GM23248 (cell line): Measurements from ENCODE around the gene LMF2. TPM values are rescaled to one million over a fixed set of nuclear protein-coding genes. Genes with fewer than 3 reads are reported as not detected.

ENCODE experiments used
- DNase-seq: peaks from one replicate; pipeline ENCODE4 v3.0.0-alpha.2; 2015
- H2AFZ ChIP-seq: fragments of 200-600 bp; sonication (generic); 2 replicates; pipeline ENCODE4 v1.6.1; 2016; ENCODE audit warnings: antibody characterized with exemption
- H3F3A ChIP-seq: fragments of 200-600 bp; sonication (generic); 2 replicates; pipeline ENCODE4 v1.6.1; 2016; ENCODE audit warnings: mild to moderate bottlenecking, antibody characterized with exemption, mixed run types; ENCODE audit not compliant: insufficient read depth
- H3K27ac ChIP-seq: fragments of 200-600 bp; sonication (generic); 2 replicates; pipeline ENCODE4 v1.5.1; 2016; ENCODE audit warnings: mild to moderate bottlenecking
- H3K27me3 ChIP-seq: fragments of 200-600 bp; sonication (generic); replicated peaks from 2 replicates; pipeline ENCODE4 v1.6.1; 2016; ENCODE audit warnings: mild to moderate bottlenecking; ENCODE audit not compliant: insufficient read depth
- H3K36me3 ChIP-seq: fragments of 200-600 bp; sonication (generic); 2 replicates; pipeline ENCODE4 v1.6.1; 2016; ENCODE audit warnings: low read depth, mild to moderate bottlenecking
- H3K4me1 ChIP-seq: fragments of 200-600 bp; sonication (generic); 2 replicates; pipeline ENCODE4 v1.6.1; 2016; ENCODE audit warnings: mild to moderate bottlenecking; ENCODE audit not compliant: insufficient read depth
- H3K4me2 ChIP-seq: fragments of 200-600 bp; sonication (generic); one replicate; pipeline ENCODE4 v1.6.1; 2016; ENCODE audit warnings: mild to moderate bottlenecking; ENCODE audit not compliant: unreplicated experiment
- H3K4me3 ChIP-seq: fragments of 200-600 bp; sonication (generic); 2 replicates; pipeline ENCODE4 v1.5.1; 2016; ENCODE audit warnings: mild to moderate bottlenecking
- H3K79me2 ChIP-seq: fragments of 200-600 bp; sonication (generic); 2 replicates; pipeline ENCODE4 v1.6.1; 2016; ENCODE audit warnings: mild to moderate bottlenecking; ENCODE audit not compliant: insufficient read depth
- H3K9ac ChIP-seq: fragments of 200-600 bp; sonication (generic); 2 replicates; pipeline ENCODE4 v1.6.1; 2016; ENCODE audit warnings: mild to moderate bottlenecking
- H3K9me2 ChIP-seq: fragments of 200-600 bp; sonication (generic); 2 replicates; pipeline ENCODE4 v1.6.1; 2016; ENCODE audit warnings: mixed run types, mild to moderate bottlenecking, moderate library complexity; ENCODE audit not compliant: insufficient read depth
- H3K9me3 ChIP-seq: fragments of 200-600 bp; sonication (generic); one replicate; pipeline ENCODE4 v1.6.1; 2017; ENCODE audit warnings: low read depth
- H4K20me1 ChIP-seq: fragments of 200-600 bp; sonication (generic); 2 replicates; pipeline ENCODE4 v1.6.0; 2016; ENCODE audit not compliant: insufficient read depth
- EZH2 ChIP-seq: fragments of 200-600 bp; sonication (generic); IDR thresholded peaks from 2 replicates; pipeline ENCODE4 v1.6.1; 2018; ENCODE audit warnings: antibody characterized with exemption, mild to moderate bottlenecking; ENCODE audit not compliant: insufficient read depth, poor library complexity, severe bottlenecking
- EZH2phosphoT487 ChIP-seq: fragments of 200-600 bp; sonication (generic); IDR thresholded peaks from 2 replicates; pipeline ENCODE4 v1.6.1; 2018; ENCODE audit warnings: antibody characterized with exemption, moderate library complexity, mild to moderate bottlenecking, low read depth; ENCODE audit not compliant: insufficient read depth
- WGBS, 2 experiments: methylation state at CpG; one replicate each; pipeline ENCODE4 v1.1.6; 2015 to 2017; ENCODE audit warnings: low lambda C conversion rate in 2 of 2, low coverage in 1 of 2; ENCODE audit errors: missing lambda C conversion rate in 2 of 2; 5-methylcytosine and 5-hydroxymethylcytosine counted together
- in situ Hi-C: fragments of 300-500 bp; cut with MboI; formaldehyde crosslinking; loops from 2 replicates; pipeline ENCODE4 v1.15.0; 2020
- polyA plus RNA-seq: library from polyadenylated mRNA; unstranded; fragments of >200 nt; fragmentation: Nextera tagmentation; extraction: Ambion mirVana; gene quantifications from 2 replicates; pipeline ENCODE4 v1.2.1, GENCODE V29; 2016
- total RNA-seq: library from RNA; depleted of rRNA; stranded (reverse); fragments of >200 nt; shearing (Covaris generic); gene quantifications from 2 replicates; pipeline ENCODE4 v1.2.3, GENCODE V29; 2014

LMF2 gene
- total and polyA plus RNA-seq, 2 experiments from 2014 or later: 95.0 to 101 TPM

DNA sequence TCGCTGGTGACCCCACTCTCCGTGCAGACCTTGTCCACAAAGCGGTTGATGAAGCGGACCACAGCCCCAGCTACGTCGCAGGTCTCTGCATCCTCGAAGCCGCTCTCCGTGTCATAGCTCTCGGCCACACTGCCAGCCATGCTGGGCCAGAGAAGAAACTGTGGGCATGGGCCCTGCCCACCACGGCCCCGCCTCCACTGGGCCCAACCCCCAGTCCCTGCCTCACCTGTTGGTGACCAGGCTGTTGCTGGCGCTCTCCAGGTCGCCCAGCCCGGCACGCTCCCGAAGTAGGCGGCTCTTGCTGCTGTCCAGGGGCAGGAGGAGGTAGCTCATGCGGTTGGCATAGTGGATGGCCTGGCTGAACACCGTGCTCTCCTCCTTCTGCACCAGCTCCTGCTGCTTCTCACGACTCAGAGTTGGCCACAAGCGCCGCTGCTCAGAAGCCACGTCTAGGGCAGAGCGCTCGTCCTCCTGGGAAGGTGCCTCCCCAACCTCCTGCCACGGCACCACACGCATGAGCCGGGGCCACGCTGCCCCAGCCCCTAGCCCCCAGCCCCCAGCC, 45.4 kb downstream of the LMF2 start:
- Histone ChIP-seq H3K9ac (no peak overlapping the region), H4K20me1 (no peaks in the 10 kb centered on the region), H3K4me2 (no peak overlapping the region), H3K4me1 (no peaks in the 10 kb centered on the region), H3K9me2 (no peaks in the 10 kb centered on the region), H3K9me3 (no peaks in the 10 kb centered on the region), H3K27me3 (no peaks in the 10 kb centered on the region), H3F3A (no peaks in the 10 kb centered on the region), H2AFZ (no peak overlapping the region), H3K36me3 (no peaks in the 10 kb centered on the region; the same call in 1 of the 2 replicates), H3K4me3 (no peak overlapping the region), H3K27ac (no peak overlapping the region), H3K79me2 (no peaks in the 10 kb centered on the region)
- in situ Hi-C loops: no loop called here
- TF ChIP-seq EZH2phosphoT487 (no peak), EZH2 (no peak)
- 94 to 97% methylated on average over 13 to 30 of the region's 30 CpGs for WGBS, 2 experiments
- DNase-seq: no peak

DNA sequence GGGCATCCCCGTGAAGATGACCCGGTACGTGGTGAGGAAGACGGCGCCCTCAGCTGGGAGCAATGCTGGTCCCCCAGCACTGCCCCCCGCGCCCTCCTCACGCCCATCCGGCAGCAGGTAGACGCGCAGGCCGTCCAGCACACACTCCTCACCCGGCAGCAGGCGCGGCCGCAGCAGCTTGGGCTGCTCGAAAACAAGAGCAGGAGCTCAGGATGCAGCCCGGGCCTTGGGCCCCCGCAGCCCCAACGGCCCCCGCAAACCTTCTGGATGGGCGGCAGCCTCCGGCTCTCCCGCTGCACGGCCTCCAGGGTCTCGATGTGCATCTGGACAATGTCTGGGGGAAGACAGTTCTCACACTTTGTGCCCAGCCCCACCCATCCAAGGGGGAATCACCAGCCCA, 46.0 kb downstream of the LMF2 start:
- no peak for DNase-seq
- H3K9me3 ChIP-seq: no peaks in the 10 kb centered on the region
- H3K4me3 ChIP-seq: no peak overlapping the region
- in situ Hi-C loops: no loop called here
- H3K4me1 ChIP-seq: no peaks in the 10 kb centered on the region
- H3K79me2 ChIP-seq: no peaks in the 10 kb centered on the region
- no peaks in the 10 kb centered on the region; the same call in 1 of the 2 replicates for H3K36me3 ChIP-seq
- no peak overlapping the region for H3K4me2 ChIP-seq
- no peak overlapping the region for H2AFZ ChIP-seq
- no peak overlapping the region for H3K27ac ChIP-seq
- no peak overlapping the region for H3K9ac ChIP-seq
- TF ChIP-seq EZH2phosphoT487: no peak
- TF ChIP-seq EZH2: no peak
- H3K9me2 ChIP-seq: no peaks in the 10 kb centered on the region
- no peaks in the 10 kb centered on the region for H3K27me3 ChIP-seq
- WGBS, 2 experiments: 87 to 95% methylated on average over 9 to 25 of the region's 26 CpGs
- no peaks in the 10 kb centered on the region for H3F3A ChIP-seq
- no peaks in the 10 kb centered on the region for H4K20me1 ChIP-seq

DNA sequence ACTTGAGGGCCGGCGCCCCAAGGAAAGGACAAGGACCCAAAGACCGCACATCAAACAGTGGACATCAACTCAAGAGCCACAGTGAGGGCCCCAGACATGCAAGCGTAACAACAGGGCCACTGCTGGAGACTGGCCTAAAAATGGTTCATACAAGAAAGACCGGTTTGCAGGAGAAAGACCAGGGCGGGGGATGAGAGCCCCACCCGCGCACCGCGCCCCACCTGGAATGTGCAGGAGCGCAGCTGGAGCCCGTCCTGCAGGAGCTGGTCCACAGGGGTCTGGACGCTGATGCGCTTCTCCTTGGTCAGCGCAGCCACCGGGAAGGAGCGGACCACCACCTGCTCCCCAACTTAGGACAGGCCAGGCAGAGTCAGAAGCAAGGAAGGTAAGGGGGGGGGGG, 46.6 kb downstream of the LMF2 start:
- Histone ChIP-seq H3K79me2 (no peaks in the 10 kb centered on the region), H4K20me1 (no peaks in the 10 kb centered on the region), H3K4me3 (no peak overlapping the region), H3K4me2 (no peak overlapping the region), H3K36me3 (no peaks in the 10 kb centered on the region; the same call in 1 of the 2 replicates), H3F3A (no peaks in the 10 kb centered on the region), H3K27ac (no peak overlapping the region), H3K9me3 (no peaks in the 10 kb centered on the region), H3K9ac (no peak overlapping the region), H3K4me1 (no peaks in the 10 kb centered on the region), H2AFZ (no peak overlapping the region), H3K27me3 (no peaks in the 10 kb centered on the region), H3K9me2 (no peaks in the 10 kb centered on the region)
- TF ChIP-seq EZH2 (no peak), EZH2phosphoT487 (no peak)
- 96 to 98% methylated on average over 15 to 17 of the region's 17 CpGs for WGBS, 2 experiments
- in situ Hi-C loops: no loop called here
- DNase-seq: no peak

DNA sequence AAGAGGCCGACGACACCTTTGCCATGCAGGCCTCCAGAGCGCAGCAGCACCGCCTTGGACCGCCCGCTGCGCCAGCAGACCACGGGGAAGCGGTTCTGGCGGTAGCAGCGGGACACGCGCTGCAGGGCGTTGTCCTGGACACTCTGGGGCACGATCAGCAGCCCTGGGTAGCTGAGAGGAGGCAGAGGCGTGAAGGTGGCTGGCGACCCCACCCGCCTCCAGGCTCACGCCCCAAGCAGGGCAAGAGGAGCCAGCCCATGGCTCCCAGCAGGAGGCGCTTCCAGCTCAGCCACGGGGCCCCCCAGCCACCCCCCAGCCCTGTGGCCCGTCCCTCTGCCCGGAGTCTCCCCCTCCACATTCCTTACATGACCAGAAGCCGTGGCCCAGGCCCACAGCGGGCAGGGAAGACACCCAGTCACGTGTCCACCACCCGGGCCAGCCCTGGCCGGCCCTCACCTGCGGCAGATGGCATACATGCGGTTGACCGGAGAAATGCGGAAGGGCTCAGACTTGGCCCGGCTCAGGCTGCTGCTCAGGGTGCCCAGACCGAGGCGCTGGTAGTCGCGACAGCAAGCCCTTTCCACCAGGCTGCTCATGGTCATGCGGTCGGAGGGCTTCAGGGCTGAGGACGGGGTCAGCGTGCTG, 47.9 kb downstream of the LMF2 start:
- WGBS, 2 experiments: 90 to 92% methylated on average over 36 to 37 of the region's 41 CpGs
- Histone ChIP-seq H4K20me1 (no peaks in the 10 kb centered on the region), H3K9me3 (no peaks in the 10 kb centered on the region), H3K9me2 (no peaks in the 10 kb centered on the region), H3K9ac (no peak overlapping the region), H3K27ac (no peak overlapping the region), H2AFZ (no peak overlapping the region), H3K4me1 (no peaks in the 10 kb centered on the region), H3K4me3 (no peak overlapping the region), H3F3A (no peaks in the 10 kb centered on the region), H3K27me3 (no peaks in the 10 kb centered on the region), H3K36me3 (no peaks in the 10 kb centered on the region; the same call in 1 of the 2 replicates), H3K4me2 (no peak overlapping the region), H3K79me2 (no peaks in the 10 kb centered on the region)
- TF ChIP-seq EZH2 (no peak), EZH2phosphoT487 (no peak)
- in situ Hi-C loops: no loop called here
- no peak for DNase-seq
